BLaER1 (cell line): Measurements from ENCODE around the gene TMEM243.

Source experiments
- H3K27ac ChIP-seq: shearing (Covaris generic); formaldehyde crosslinking; 2 replicates; pipeline ENCODE4 v1.8.1; 2022
- H3K27me3 ChIP-seq: shearing (Covaris generic); formaldehyde crosslinking; 2 replicates; pipeline ENCODE4 v1.8.1; 2022
- H3K36me3 ChIP-seq: shearing (Covaris generic); formaldehyde crosslinking; 2 replicates; pipeline ENCODE4 v1.8.1; 2022
- H3K4me1 ChIP-seq: shearing (Covaris generic); formaldehyde crosslinking; 2 replicates; pipeline ENCODE4 v1.8.1; 2022
- H3K4me2 ChIP-seq: shearing (Covaris generic); formaldehyde crosslinking; 2 replicates; pipeline ENCODE4 v1.8.1; 2022
- H3K4me3 ChIP-seq: shearing (Covaris generic); formaldehyde crosslinking; 2 replicates; pipeline ENCODE4 v1.8.1; 2022
- H3K9ac ChIP-seq: shearing (Covaris generic); formaldehyde crosslinking; 2 replicates; pipeline ENCODE4 v1.8.1; 2022
- H3K9me3 ChIP-seq: shearing (Covaris generic); formaldehyde crosslinking; 2 replicates; pipeline ENCODE4 v1.8.1; 2022
- H4K20me1 ChIP-seq: shearing (Covaris generic); formaldehyde crosslinking; 2 replicates; pipeline ENCODE4 v1.8.1; 2022
- Cebpa-rat ChIP-seq: shearing (Covaris generic); IDR thresholded peaks from 2 replicates; pipeline ENCODE4 v1.8.1; 2022

Gene TMEM243

GRCh38 chr7:87171282-87171934 is 48.1 kb downstream of the TMEM243 start:
- H4K20me1 ChIP-seq, result peaks cover 24% of the 10 kb centered on the region
- H3K36me3 ChIP-seq, result peaks cover 95% of the 10 kb centered on the region
- no peaks in the 10 kb centered on the region for H3K9me3 ChIP-seq
- no peaks in the 10 kb centered on the region for H3K27me3 ChIP-seq
- H3K4me3 ChIP-seq, result no peak overlapping the region
- no peak overlapping the region for H3K9ac ChIP-seq
- no peaks in the 10 kb centered on the region for H3K4me1 ChIP-seq
- H3K4me2 ChIP-seq, result no peak overlapping the region
- TF ChIP-seq Cebpa-rat, result no peak
- no peak overlapping the region for H3K27ac ChIP-seq

GRCh38 chr7:87170828-87171227 is 48.7 kb downstream of the TMEM243 start:
- Histone ChIP-seq H4K20me1 (peaks cover 21% of the 10 kb centered on the region), H3K4me1 (no peaks in the 10 kb centered on the region), H3K27me3 (no peaks in the 10 kb centered on the region), H3K36me3 (peaks cover 95% of the 10 kb centered on the region), H3K9me3 (no peaks in the 10 kb centered on the region), H3K4me3 (no peak overlapping the region), H3K9ac (no peak overlapping the region), H3K27ac (no peak overlapping the region), H3K4me2 (no peak overlapping the region)
- no peak for TF ChIP-seq Cebpa-rat

DNA sequence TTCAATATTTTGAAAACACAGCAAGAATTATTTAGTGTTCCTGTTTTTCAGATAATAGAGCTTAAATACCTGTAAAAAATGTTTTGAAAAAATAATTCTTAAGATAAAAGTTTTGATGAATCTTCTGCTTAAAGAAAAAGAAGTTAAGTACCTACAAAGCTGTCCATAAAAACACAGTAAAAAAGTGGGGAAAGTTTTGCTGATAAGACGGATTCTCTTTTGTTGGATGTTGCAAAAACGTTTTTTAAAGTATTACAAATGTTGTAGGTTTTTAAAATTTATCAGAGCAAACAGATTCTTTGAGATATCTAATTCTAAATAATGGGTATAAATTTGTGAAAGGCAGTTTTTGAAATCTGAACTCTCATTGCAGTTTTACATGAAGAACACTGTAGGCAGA is 55.1 kb downstream of the TMEM243 start:
- TF ChIP-seq Cebpa-rat, result no peak
- peaks cover 77% of the 10 kb centered on the region for H3K36me3 ChIP-seq
- H3K27me3 ChIP-seq, result no peaks in the 10 kb centered on the region
- no peaks in the 10 kb centered on the region for H3K9me3 ChIP-seq
- no peak overlapping the region for H3K9ac ChIP-seq
- H4K20me1 ChIP-seq, result peaks cover 61% of the 10 kb centered on the region
- H3K27ac ChIP-seq, result no peak overlapping the region
- H3K4me3 ChIP-seq, result no peak overlapping the region
- H3K4me1 ChIP-seq, result no peaks in the 10 kb centered on the region
- H3K4me2 ChIP-seq, result no peak overlapping the region

DNA sequence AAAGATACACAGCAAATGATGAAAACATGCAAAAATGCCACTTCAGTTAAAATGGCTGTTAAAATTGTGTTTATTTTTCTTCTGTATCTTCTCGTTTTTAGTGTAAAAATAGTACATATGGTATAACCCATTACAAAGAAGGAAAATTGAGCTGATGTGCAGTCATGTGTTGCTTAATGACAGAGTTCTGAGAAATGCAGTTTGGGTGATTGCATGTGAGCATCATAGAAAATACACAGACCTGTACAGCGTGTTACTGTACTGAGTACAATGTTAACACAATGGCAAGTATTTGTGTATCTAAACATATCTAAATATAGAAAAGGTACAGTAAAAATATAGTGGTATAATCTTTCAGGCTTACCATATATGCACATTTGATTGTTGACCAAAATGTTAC is 60.0 kb downstream of the TMEM243 start:
- peaks cover 28% of the 10 kb centered on the region for H3K4me1 ChIP-seq
- peaks cover 32% of the 10 kb centered on the region for H3K36me3 ChIP-seq
- no peaks in the 10 kb centered on the region for H3K9me3 ChIP-seq
- no peak for TF ChIP-seq Cebpa-rat
- H3K27me3 ChIP-seq, result no peaks in the 10 kb centered on the region
- no peak overlapping the region for H3K4me3 ChIP-seq
- H3K9ac ChIP-seq, result no peak overlapping the region
- H4K20me1 ChIP-seq, result peaks cover 90% of the 10 kb centered on the region
- no peak overlapping the region for H3K4me2 ChIP-seq
- H3K27ac ChIP-seq, result no peak overlapping the region

GRCh38 chr7:87156709-87157108 is 62.8 kb downstream of the TMEM243 start:
- Histone ChIP-seq H3K4me1 (peaks cover 37% of the 10 kb centered on the region), H3K4me3 (no peak overlapping the region), H3K36me3 (peaks cover 15% of the 10 kb centered on the region; the same call in 1 of the 2 replicates), H3K9ac (no peak overlapping the region), H3K9me3 (no peaks in the 10 kb centered on the region), H3K4me2 (peak overlapping the region; percentile 43; the same call in 1 of the 2 replicates), H4K20me1 (peaks cover 82% of the 10 kb centered on the region), H3K27ac (no peak overlapping the region), H3K27me3 (no peaks in the 10 kb centered on the region)
- no peak for TF ChIP-seq Cebpa-rat

- Histone ChIP-seq H4K20me1 (peaks cover 73% of the 10 kb centered on the region), H3K4me2 (peak overlapping the region; percentile 43), H3K27me3 (no peaks in the 10 kb centered on the region), H3K9ac (no peak overlapping the region), H3K4me3 (no peak overlapping the region), H3K4me1 (peaks cover 46% of the 10 kb centered on the region), H3K9me3 (no peaks in the 10 kb centered on the region), H3K27ac (no peak overlapping the region), H3K36me3 (peaks cover 9% of the 10 kb centered on the region; the same call in 1 of the 2 replicates)
- TF ChIP-seq Cebpa-rat, result no peak
These were observed 63.7 kb downstream of the TMEM243 start for GRCh38 chr7:87155788-87156187.

- Histone ChIP-seq H4K20me1 (peaks cover 61% of the 10 kb centered on the region), H3K36me3 (peaks cover 4% of the 10 kb centered on the region; the same call in 1 of the 2 replicates), H3K9me3 (no peaks in the 10 kb centered on the region), H3K27ac (peak overlapping the region; percentile 21; the same call in 1 of the 2 replicates), H3K9ac (peak overlapping the region; percentile 98), H3K4me2 (peak overlapping the region; percentile 91), H3K4me1 (peaks cover 46% of the 10 kb centered on the region), H3K4me3 (peak overlapping the region; percentile 94), H3K27me3 (no peaks in the 10 kb centered on the region)
- no peak for TF ChIP-seq Cebpa-rat
These were observed 65.0 kb downstream of the TMEM243 start for GRCh38 chr7:87154569-87154968.

DNA sequence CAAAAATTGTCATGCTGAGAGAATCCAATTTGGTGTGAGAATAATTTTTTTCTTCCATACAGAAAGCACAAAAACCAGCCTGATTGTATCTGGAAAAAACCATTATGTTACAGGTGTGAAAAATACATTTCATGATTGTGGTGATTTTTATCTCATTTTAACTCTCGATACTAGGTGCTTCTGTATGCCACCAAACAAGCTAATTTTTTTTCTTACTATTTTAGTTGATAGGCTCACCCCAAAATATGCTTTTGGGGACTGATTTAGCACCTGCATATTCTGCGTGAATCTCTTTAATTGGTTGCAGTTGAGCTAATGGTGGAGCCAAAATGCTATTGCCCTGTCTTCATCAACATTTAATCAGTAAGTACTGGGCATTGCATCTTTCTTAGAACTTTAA is 65.4 kb downstream of the TMEM243 start:
- H3K4me3 ChIP-seq, result peak overlapping the region; percentile 94

DNA sequence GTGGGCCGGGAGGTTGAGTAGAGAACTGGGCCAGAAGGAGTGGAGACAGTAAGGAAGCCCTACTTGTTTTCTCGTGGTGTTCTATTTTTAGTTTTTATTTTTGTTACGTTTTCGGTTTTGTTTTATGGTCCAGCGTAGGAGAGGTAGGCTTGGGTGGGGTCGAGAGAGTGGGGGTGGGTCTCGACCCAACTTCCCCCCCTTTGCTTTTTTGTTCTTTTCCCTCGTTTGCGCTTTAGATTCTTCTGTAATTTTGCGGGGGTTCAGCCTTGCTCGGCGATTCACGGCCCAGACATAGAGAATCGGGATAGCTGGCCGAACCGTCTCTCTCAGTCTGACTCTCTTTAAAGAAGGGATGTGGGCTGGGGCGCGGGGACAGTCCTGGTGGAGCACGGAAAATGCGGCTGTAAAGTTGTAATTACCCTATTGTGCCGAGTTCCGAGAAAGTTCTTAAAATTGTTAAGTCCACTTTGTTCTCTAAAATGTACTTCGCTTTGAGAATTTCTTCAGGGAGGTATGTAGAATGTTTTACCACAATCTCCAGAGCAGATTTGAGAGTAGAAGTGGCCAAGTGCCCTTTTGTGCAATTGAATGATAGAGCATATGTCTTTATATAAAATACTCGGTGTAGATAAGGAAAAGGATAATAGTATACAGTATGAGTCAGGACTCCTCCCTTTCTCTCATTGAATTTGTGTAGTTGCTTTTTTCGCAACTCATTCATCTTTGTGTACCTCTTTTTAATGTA is 66.5 kb downstream of the TMEM243 start:
- Histone ChIP-seq H3K27ac (peak overlapping the region; percentile 98), H3K27me3 (no peaks in the 10 kb centered on the region), H3K9me3 (no peaks in the 10 kb centered on the region), H4K20me1 (peaks cover 49% of the 10 kb centered on the region), H3K9ac (peak overlapping the region; percentile 98), H3K36me3 (0 out of 2 replicates have a peak, but pooled peaks cover 4% of the 10 kb centered on the region), H3K4me2 (peak overlapping the region; percentile 91), H3K4me3 (peak overlapping the region; percentile 94), H3K4me1 (peaks cover 47% of the 10 kb centered on the region)
- no peak for TF ChIP-seq Cebpa-rat

More for the DNA sequence above, 65.4 kb downstream of the TMEM243 start:
- Histone ChIP-seq H3K36me3 (0 out of 2 replicates have a peak, but pooled peaks cover 4% of the 10 kb centered on the region), H3K27ac (peak overlapping the region; percentile 21), H3K4me2 (peak overlapping the region; percentile 91), H3K4me1 (peaks cover 46% of the 10 kb centered on the region), H4K20me1 (peaks cover 57% of the 10 kb centered on the region), H3K9me3 (no peaks in the 10 kb centered on the region), H3K27me3 (no peaks in the 10 kb centered on the region), H3K9ac (peak overlapping the region; percentile 98)
- no peak for TF ChIP-seq Cebpa-rat
